HG03196 (cell line): Measurements from ENCODE around the gene CEBPB.
"Not testable (repeated sequence)": the region's sequence is repeated elsewhere in the genome, so short reads cannot be mapped to it uniquely, and the experiment has no call there.

Experiments used
- ATAC-seq: cut with Tn5 transposase; IDR thresholded peaks from one replicate; pipeline ENCODE4 v1.9.1; 2021; ENCODE audit not compliant: unreplicated experiment

CEBPB gene

GRCh38 chr20:50192364-50193198 lies 2.0 kb downstream of the CEBPB start:
- no peak for ATAC-seq

DNA sequence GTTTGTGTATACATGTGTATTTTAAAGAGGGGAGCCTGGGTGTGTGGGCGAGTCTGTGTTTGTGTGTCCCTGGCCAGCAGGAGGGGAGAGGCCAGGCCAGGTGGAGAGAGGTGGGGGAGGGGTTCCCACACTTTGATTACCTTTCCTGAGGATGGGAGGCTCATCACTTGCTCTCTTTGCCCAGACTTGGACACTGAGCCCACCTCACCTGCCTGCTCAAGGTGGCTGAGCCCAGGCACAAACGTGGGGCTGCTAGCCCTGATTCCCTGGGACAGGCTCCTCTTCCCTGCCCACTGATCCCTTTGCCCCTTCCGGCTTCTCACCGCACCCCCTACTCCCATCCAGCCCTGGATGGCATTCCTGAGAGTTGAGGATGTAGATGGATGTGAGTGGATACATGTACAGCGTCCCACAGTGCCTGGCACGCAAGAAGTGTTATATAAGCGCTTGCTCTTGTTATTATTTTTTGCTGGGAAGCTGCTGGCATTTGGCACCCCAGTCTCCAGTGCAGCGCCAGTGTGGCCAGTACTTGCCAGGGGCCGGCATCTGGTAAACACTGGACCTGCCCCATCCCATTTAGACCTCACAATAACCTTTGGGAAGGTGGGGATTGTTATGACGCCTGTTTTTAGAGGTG lies 2.7 kb downstream of the CEBPB start:
- no peak for ATAC-seq

DNA sequence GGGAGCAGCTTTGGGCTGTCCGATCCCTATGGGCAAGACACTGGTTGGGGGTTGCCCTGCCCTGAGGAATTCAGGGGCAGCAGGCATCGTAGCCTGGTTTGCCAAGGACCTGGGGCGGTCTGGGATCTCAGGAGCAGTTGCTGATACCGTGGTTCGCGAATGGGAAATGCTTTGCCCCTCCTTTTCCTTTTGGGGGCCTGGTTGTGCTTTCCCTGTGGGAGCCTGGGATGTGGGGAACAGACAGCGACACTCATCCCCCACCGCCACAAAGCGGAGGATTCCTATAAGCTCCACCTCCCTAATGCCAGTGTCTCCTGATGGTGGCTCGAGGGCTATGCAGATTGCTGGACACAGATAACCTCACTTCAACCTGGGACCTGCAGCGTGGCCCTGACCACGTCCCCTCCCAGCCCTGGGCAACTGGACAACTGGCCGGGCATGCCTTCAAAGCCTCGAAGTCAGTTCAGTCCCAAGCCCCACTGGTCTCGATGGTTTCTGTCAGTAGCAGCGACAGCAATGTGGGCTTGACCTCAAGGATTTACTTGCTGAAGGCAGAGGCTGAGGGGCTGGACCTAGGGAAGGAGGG lies 3.3 kb downstream of the CEBPB start:
- ATAC-seq, result no peak

DNA sequence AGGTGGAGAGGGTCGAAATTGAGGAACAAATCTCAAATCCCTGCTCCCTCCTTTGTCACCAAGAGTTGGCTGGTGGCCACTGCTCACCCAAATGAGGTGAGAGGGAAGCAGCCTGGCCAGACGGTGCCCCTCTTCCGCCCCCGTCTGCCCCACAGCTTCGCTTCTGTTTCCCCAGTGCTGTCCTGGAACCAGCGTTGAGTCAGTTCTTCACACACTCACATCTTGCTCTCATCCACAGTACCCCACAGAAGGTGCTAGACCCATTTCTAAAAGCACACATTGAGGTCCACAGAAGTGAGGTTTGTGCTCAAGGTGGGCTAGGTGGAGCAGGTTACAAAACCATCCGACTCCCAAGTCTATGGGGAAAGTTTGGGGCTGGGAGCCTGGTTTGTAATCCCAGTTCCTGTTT lies 3.8 kb downstream of the CEBPB start:
- ATAC-seq, result no peak

DNA sequence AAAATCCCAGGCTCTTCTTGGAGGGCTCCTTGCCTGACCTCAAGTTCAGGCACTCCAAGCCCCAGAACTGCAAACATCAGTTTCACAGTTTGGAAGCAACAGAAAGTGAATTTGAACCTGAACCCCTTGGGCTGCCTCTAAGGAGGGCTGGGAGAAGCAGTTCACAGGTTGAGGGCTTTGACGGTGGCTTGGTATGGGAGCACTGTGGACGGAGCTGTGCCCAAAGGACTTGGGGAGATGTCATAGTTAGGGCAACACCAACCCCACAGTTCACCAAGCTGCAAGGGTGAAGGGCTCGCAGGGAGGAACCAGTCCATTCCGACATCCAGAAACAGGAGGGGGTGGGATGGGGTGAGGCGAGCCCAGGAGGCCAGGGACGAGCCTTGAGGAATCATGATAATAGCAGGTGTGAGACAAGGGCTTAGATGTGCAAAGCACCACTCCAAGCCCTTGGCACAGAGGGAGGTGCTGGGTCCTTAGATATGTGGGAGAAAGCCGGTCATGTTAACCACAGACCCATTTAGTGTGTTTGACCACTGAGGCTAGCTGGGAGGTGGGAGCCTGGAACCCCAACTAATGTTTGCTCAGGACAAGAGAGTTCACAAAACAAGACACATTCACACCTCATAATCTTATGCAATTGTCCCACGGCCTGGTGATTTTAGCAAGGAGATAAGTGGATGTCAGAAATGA lies 4.3 kb downstream of the CEBPB start:
- no peak for ATAC-seq

DNA sequence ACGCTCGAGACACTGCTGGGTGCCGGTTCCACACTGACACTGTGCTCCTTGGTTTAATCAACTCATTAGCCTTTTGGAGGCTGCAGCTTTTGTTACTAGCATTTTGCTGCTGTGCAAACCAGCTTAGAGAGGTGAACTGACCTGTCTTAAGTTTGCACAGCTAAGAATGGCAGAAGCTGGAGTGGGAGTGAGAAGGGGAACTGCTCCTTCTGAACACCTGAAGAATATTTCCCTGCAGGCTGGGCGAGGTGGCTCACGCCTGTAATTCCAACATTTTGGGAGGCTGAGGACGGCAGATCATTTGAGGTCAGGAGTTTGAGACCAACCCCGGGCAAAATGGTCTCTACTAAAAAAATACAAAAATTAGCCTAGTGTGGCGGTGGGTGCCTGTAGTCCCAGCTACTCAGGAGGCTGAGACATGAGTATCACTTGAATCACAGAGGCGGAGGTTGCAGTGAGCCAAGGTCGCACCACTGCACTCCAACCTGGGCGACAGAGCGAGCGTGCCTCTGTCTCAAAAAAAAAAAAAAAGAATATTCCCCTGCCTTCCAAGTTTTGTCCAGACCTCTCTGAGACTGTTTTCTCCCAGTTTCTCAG lies 5.0 kb downstream of the CEBPB start:
- no peak for ATAC-seq

- no peak for ATAC-seq
These were observed 5.6 kb downstream of the CEBPB start for GRCh38 chr20:50196248-50196647.

DNA sequence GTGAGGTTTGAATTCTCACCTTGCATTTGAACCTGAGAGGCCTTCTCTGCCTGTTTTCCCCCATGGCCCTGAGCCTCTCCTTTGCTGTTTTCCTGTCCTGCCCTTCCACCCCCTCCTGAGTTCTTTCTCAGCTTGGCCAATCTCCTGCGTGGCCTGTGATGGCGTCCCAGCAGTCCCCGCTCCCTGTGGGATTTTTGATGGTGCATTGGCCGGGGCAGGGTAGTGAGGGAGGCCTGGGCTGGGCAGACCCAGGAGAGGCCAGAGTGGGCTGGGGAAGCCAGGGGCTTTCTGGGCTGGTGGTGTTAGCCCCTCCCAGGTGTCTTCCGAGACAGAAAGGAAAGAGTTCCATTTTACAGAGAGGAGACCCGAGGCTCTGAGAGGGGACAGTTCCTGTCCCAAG lies 6.3 kb downstream of the CEBPB start:
- no peak for ATAC-seq

- ATAC-seq, result no peak
These were observed 7.0 kb downstream of the CEBPB start for GRCh38 chr20:50197463-50198179.

- no peak for ATAC-seq
These were observed 7.6 kb downstream of the CEBPB start for GRCh38 chr20:50198180-50198666.

- no peak for ATAC-seq
These were observed 8.1 kb downstream of the CEBPB start for GRCh38 chr20:50198716-50199115.

DNA sequence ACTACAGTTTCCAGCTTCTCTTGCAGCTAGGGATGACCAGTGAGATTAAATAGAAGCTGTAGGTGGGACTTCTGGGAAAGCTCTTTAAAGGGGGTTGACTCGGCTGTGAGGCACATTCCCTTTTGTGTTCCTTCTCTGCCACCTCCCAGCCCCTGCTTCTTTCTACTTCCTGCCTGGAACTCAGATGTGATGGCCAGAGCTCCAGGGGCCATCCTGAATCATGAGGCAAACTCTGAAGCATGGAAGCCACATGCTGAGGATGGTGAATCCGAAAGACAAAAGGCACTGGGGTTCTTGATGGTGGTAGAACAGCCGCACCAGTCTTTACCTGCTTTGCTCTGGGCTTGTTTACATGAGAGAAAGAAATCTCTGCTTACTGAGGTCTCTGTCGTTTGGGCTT lies 9.1 kb downstream of the CEBPB start:
- ATAC-seq, result no peak

DNA sequence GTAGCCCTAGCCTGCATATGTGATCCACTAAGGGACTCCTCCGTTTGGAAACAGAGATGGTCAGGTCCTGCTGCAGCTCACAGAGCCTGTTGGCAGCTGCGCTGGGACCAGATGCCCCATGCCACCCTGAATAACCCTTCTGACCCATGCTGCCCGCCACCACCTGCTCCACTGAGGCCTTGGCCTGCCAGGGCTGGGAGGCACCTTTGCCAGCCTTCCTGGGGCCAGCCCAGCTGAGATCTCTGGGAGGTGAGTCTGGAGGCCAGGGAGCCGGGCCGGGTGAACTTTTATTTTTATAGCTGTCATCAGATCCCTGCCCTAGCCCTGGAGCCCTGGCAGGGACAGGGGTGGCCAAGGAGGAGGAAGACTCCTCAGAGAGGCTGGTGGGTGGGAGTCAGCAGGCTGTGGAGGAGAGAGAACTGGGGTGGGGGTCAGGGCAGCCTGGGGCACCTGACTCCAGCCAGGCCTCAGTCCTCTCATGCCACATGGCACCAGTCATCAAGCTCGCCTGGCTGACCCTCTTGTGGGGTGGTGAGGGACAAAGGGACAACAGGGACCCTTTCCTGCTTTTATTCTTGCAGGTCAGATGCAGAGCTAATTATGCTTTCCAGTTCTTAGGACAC lies 10.0 kb downstream of the CEBPB start:
- no peak for ATAC-seq

DNA sequence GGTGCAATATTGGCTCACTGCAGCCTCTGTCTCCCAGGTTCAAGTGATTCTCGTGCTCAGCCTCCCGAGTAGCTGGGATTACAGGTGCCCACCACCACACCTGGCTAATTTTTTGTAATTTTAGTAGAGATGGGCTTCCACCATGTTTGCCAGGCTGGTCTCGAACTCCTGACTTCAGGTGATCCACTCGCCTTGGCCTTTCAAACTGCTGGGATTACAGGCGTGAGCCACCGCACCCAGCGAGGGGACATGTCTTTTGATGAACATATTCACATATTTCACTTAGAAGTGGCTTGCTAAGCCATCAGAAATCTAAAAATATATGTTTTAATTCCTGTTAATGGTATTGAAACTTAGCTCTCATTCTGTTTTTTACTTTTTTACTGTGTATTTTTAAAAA lies 11.1 kb downstream of the CEBPB start:
- ATAC-seq, result not testable (repeated sequence)

- ATAC-seq, result no peak
These were observed 12.0 kb downstream of the CEBPB start for GRCh38 chr20:50202677-50203076.

GRCh38 chr20:50203951-50204937 lies 13.6 kb downstream of the CEBPB start:
- no peak for ATAC-seq

GRCh38 chr20:50207026-50207425 lies 16.4 kb downstream of the CEBPB start:
- no peak for ATAC-seq

DNA sequence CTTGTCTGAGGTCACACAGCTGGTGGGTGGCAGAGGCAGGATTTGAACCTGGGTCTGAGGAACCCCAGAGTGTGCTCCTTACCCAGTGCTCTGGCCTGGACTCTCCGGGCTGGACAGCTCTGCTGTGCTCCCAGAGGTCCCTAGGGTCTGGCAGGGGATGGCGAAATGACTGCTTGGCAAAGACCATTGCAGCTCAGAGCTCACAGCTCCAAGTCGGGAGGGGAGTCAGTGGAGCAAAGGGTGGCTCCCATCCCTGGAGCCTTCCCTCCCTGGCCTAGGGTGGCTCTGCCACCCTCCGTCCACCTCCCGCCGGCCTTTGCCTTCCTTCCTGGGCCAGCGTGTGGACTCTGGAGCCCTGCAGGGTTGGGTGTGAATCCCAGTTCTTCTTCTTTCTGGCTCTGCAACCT lies 17.5 kb downstream of the CEBPB start:
- no peak for ATAC-seq

- ATAC-seq, result not testable (repeated sequence)
These were observed 18.2 kb downstream of the CEBPB start for GRCh38 chr20:50208815-50209214.
